ENCODE results near the gene ACO1.

ACO1 gene

DNA sequence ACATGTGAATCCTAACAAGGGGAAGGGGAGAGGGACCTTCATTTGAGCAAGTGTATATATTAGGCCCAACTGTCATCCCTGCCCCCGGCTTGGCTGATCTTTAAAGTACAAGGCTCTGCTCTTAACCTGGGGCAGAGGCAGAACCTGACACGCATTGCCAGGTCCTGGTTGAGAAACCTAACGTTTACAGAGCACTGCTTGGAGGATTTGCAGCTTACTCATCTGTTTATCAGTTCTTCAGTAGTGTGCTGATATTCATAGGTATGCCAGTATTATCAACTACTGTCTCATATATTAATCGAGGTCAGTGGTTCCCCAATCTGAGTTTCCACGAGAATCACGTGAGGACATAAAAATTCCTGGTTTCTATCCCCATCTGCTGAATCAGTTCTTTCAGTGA, 50.4 kb downstream of the ACO1 start:
- no peak overlapping the region for H3K4me3 ChIP-seq (ENCODE audit: low read depth, low read length, poor library complexity, severe bottlenecking)
- no peak overlapping the region for H3K4me2 ChIP-seq (ENCODE audit: low read length)
- peaks cover 15% of the 10 kb centered on the region; the same call in 1 of the 2 replicates for H3K36me3 ChIP-seq (ENCODE audit: insufficient read depth, low read length)
- no peaks in the 10 kb centered on the region for H3K4me1 ChIP-seq (ENCODE audit: insufficient read depth, low read length, severe bottlenecking)
- no peaks in the 10 kb centered on the region for H3K79me2 ChIP-seq (ENCODE audit: insufficient read depth, low read length)
- H3K9me3 ChIP-seq (ENCODE audit: low read length) = no peaks in the 10 kb centered on the region
- no peak overlapping the region for H3K27ac ChIP-seq (ENCODE audit: low read depth, low read length, poor library complexity, severe bottlenecking)
- no peak overlapping the region for H3K9ac ChIP-seq (ENCODE audit: low read length)
- no peaks in the 10 kb centered on the region for H3K27me3 ChIP-seq (ENCODE audit: insufficient read depth, low read length)
- H3K9me2 ChIP-seq (ENCODE audit: low read depth, low read length) = no peaks in the 10 kb centered on the region
- H2AFZ ChIP-seq (ENCODE audit: low read length) = no peak overlapping the region
- no peaks in the 10 kb centered on the region for H4K20me1 ChIP-seq (ENCODE audit: insufficient read depth, low read length)
- TF ChIP-seq, protein P1, sequence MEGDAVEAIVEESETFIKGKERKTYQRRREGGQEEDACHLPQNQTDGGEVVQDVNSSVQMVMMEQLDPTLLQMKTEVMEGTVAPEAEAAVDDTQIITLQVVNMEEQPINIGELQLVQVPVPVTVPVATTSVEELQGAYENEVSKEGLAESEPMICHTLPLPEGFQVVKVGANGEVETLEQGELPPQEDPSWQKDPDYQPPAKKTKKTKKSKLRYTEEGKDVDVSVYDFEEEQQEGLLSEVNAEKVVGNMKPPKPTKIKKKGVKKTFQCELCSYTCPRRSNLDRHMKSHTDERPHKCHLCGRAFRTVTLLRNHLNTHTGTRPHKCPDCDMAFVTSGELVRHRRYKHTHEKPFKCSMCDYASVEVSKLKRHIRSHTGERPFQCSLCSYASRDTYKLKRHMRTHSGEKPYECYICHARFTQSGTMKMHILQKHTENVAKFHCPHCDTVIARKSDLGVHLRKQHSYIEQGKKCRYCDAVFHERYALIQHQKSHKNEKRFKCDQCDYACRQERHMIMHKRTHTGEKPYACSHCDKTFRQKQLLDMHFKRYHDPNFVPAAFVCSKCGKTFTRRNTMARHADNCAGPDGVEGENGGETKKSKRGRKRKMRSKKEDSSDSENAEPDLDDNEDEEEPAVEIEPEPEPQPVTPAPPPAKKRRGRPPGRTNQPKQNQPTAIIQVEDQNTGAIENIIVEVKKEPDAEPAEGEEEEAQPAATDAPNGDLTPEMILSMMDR (IDR thresholded peaks at IDR 0.05; ENCODE audit: low read length) = no peak
- no peaks in the 10 kb centered on the region for H3F3A ChIP-seq (ENCODE audit: insufficient read depth, low read length)

DNA sequence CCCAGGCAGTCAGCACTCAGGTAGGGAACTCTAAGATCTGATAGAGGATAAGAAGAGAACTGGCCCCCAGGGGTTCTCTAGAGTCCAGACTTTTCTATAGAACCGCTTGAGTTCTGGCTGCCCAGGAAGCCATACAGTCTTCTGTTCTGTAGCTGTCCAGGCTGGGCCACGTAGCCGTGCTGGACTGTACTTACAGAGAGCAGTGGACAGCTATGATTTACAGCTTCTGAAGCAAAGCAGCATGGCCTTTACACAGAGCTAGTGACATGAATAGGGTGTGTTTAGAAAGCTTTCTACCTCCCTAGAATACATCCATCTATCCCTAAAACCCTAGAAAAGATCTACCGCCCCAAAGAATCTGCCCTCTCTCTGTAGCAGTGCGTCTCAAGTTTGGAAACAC, 57.2 kb downstream of the ACO1 start:
- Histone ChIP-seq H3K4me2 (ENCODE audit: low read length) (no peak overlapping the region), H3F3A (ENCODE audit: insufficient read depth, low read length) (no peaks in the 10 kb centered on the region), H3K79me2 (ENCODE audit: insufficient read depth, low read length) (no peaks in the 10 kb centered on the region), H4K20me1 (ENCODE audit: insufficient read depth, low read length) (no peaks in the 10 kb centered on the region), H3K4me3 (ENCODE audit: low read depth, low read length, poor library complexity, severe bottlenecking) (no peak overlapping the region), H3K27me3 (ENCODE audit: insufficient read depth, low read length) (no peaks in the 10 kb centered on the region), H3K9me2 (ENCODE audit: low read depth, low read length) (no peaks in the 10 kb centered on the region), H3K4me1 (ENCODE audit: insufficient read depth, low read length, severe bottlenecking) (no peaks in the 10 kb centered on the region), H2AFZ (ENCODE audit: low read length) (no peak overlapping the region), H3K9ac (ENCODE audit: low read length) (no peak overlapping the region), H3K27ac (ENCODE audit: low read depth, low read length, poor library complexity, severe bottlenecking) (no peak overlapping the region), H3K9me3 (ENCODE audit: low read length) (no peaks in the 10 kb centered on the region), H3K36me3 (ENCODE audit: insufficient read depth, low read length) (peaks cover 7% of the 10 kb centered on the region; the same call in 1 of the 2 replicates)
- TF ChIP-seq, protein P1 (IDR thresholded peaks at IDR 0.05; ENCODE audit: low read length) = no peak
- TF ChIP-seq EZH2 (IDR thresholded peaks at IDR 0.05; ENCODE audit: borderline replicate concordance, low read length) = no peak

DNA sequence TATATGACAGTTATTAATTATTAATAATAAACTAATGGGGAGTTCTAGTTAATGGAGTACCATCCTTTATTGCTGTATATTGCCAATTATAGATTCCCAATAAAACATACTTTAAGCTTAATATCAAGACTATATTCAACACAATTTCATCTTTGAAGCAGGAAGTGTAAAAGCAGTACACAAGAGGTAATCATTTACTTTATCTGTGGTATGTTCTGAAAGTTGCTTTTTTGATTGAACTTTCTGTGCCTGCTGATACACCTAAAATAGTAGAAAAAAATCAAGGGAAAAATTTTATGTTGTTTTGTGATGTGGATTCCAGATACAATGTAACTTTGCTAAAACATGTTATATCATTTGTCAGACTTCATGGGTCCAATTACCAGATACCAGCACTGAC, 58.0 kb downstream of the ACO1 start:
- Histone ChIP-seq H3K9me3 (ENCODE audit: low read length) (no peaks in the 10 kb centered on the region), H3K79me2 (ENCODE audit: insufficient read depth, low read length) (no peaks in the 10 kb centered on the region), H3K36me3 (ENCODE audit: insufficient read depth, low read length) (no peaks in the 10 kb centered on the region)

More for the DNA sequence above, 58.0 kb downstream of the ACO1 start:
- no peak overlapping the region for H3K27ac ChIP-seq (ENCODE audit: low read depth, low read length, poor library complexity, severe bottlenecking)
- no peaks in the 10 kb centered on the region for H4K20me1 ChIP-seq (ENCODE audit: insufficient read depth, low read length)
- no peaks in the 10 kb centered on the region for H3K4me1 ChIP-seq (ENCODE audit: insufficient read depth, low read length, severe bottlenecking)
- no peaks in the 10 kb centered on the region for H3F3A ChIP-seq (ENCODE audit: insufficient read depth, low read length)
- no peaks in the 10 kb centered on the region for H3K27me3 ChIP-seq (ENCODE audit: insufficient read depth, low read length)
- no peaks in the 10 kb centered on the region for H3K9me2 ChIP-seq (ENCODE audit: low read depth, low read length)
- no peak for TF ChIP-seq EZH2 (IDR thresholded peaks at IDR 0.05; ENCODE audit: borderline replicate concordance, low read length)
- TF ChIP-seq, protein P1 (IDR thresholded peaks at IDR 0.05; ENCODE audit: low read length) = no peak
- H2AFZ ChIP-seq (ENCODE audit: low read length) = no peak overlapping the region
- H3K4me3 ChIP-seq (ENCODE audit: low read depth, low read length, poor library complexity, severe bottlenecking) = no peak overlapping the region
- H3K9ac ChIP-seq (ENCODE audit: low read length) = no peak overlapping the region
- no peak overlapping the region for H3K4me2 ChIP-seq (ENCODE audit: low read length)

All from OCI-LY1 (cell line).